Prostate gland (tissue), 2 donors: Measurements from ENCODE around the gene KCNN1.

ENCODE experiments used
- CTCF ChIP-seq, 4 experiments: fragments of 200-600 bp in 2 of 4; fragments of 450-650 bp in 2 of 4; sonication (generic) in 2 of 4; IDR thresholded peaks; 1 replicate in 3 of 4; 2 replicates in 1 of 4; pipeline ENCODE4 v1.5.1; 2016 to 2019; ENCODE audit warnings: antibody characterized with exemption in 4 of 4, mild to moderate bottlenecking in 2 of 4, moderate library complexity in 2 of 4
- POLR2AphosphoS5 ChIP-seq: sonication (generic); formaldehyde crosslinking; IDR thresholded peaks from one replicate; pipeline ENCODE4 v1.6.1; 2017; ENCODE audit warnings: antibody characterized with exemption

- no peak for TF ChIP-seq POLR2AphosphoS5
- TF ChIP-seq CTCF (IDR thresholded peaks at IDR 0.05), result no peak
These were observed 14.7 kb downstream of the KCNN1 start for GRCh38 chr19:17981611-17982010.
